NT2/D1 (cell line): ENCODE results near the gene KCNQ1.

Experiments
- DNase-seq: peaks from one replicate; pipeline ENCODE4 v3.0.0-alpha.2; 2011; ENCODE audit warnings: low read depth, low spot score
- H3K27me3 ChIP-seq: 2 replicates; pipeline ENCODE4 v1.6.0; 2011; ENCODE audit warnings: mild to moderate bottlenecking; ENCODE audit not compliant: insufficient read length, insufficient read depth
- H3K36me3 ChIP-seq: 2 replicates; pipeline ENCODE4 v1.6.1; 2011; ENCODE audit warnings: mild to moderate bottlenecking, low read length, mixed read lengths; ENCODE audit not compliant: insufficient read depth, insufficient read length
- H3K4me1 ChIP-seq: 2 replicates; pipeline ENCODE4 v1.5.1; 2011; ENCODE audit not compliant: insufficient read depth, insufficient read length
- H3K4me3 ChIP-seq: 2 replicates; pipeline ENCODE4 v1.5.1; 2011; ENCODE audit warnings: low read depth; ENCODE audit not compliant: insufficient read length
- H3K9ac ChIP-seq: 2 replicates; pipeline ENCODE4 v1.6.0; 2011; ENCODE audit warnings: low read depth; ENCODE audit not compliant: insufficient read length
- H3K9me3 ChIP-seq: 2 replicates; pipeline ENCODE4 v1.5.1; 2011; ENCODE audit warnings: mild to moderate bottlenecking, low read length; ENCODE audit not compliant: insufficient read depth
- SUZ12 ChIP-seq: IDR thresholded peaks from 2 replicates; pipeline ENCODE4 v1.6.1; 2011; ENCODE audit not compliant: insufficient read length, insufficient read depth; ENCODE audit errors: extremely low read depth
- YY1 ChIP-seq: IDR thresholded peaks from 2 replicates; pipeline ENCODE4 v1.6.1; 2011; ENCODE audit not compliant: insufficient read length, insufficient read depth
- ZNF274 ChIP-seq: IDR thresholded peaks from 2 replicates; pipeline ENCODE4 v1.6.1; 2011; ENCODE audit warnings: mild to moderate bottlenecking, low read depth, low read length

Gene KCNQ1

GRCh38 chr11:2675540-2675939, 230.7 kb downstream of the KCNQ1 start:
- no peak for DNase-seq
- TF ChIP-seq YY1 (no peak), ZNF274 (no peak), SUZ12 (no peak)
- Histone ChIP-seq H3K4me1 (peaks cover 4% of the 10 kb centered on the region), H3K36me3 (peaks cover 2% of the 10 kb centered on the region), H3K4me3 (no peak overlapping the region), H3K9me3 (no peaks in the 10 kb centered on the region), H3K9ac (no peak overlapping the region), H3K27me3 (peaks cover 3% of the 10 kb centered on the region)

DNA sequence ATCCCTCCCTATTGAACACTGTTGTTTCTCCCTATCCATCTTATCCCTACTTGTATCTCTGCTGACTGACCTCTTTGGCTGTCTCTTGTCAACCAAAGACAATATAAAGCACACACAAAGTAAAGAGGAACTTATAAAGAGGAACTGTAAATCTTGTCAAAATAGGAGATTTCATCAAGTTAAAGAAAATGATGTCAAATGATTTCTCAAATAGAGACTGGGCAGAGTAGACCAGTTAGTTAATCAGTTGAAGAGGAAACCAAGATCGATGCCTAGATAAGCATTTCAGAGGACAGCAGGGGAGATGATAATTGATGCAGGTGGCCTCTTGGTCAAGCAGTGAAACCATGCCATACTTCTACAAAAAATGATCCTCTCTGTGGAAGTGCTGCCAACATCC, 232.3 kb downstream of the KCNQ1 start:
- DNase-seq = no peak
- peaks cover 3% of the 10 kb centered on the region for H3K27me3 ChIP-seq
- TF ChIP-seq ZNF274 (no peak), YY1 (no peak), SUZ12 (no peak)

GRCh38 chr11:2678396-2678795, 233.6 kb downstream of the KCNQ1 start:
- no peaks in the 10 kb centered on the region for H3K9me3 ChIP-seq
- H3K27me3 ChIP-seq = no peaks in the 10 kb centered on the region
- no peak overlapping the region for H3K9ac ChIP-seq
- no peak overlapping the region for H3K4me3 ChIP-seq
- no peak for TF ChIP-seq ZNF274
- TF ChIP-seq YY1 = no peak
- no peak for TF ChIP-seq SUZ12
- peaks cover 13% of the 10 kb centered on the region for H3K4me1 ChIP-seq
- H3K36me3 ChIP-seq = peaks cover 4% of the 10 kb centered on the region
- no peak for DNase-seq

More for the DNA sequence above, 232.3 kb downstream of the KCNQ1 start:
- Histone ChIP-seq H3K9ac (no peak overlapping the region), H3K4me3 (no peak overlapping the region), H3K4me1 (peaks cover 4% of the 10 kb centered on the region), H3K36me3 (peaks cover 2% of the 10 kb centered on the region), H3K9me3 (no peaks in the 10 kb centered on the region)

- H3K9ac ChIP-seq = no peak overlapping the region
- H3K36me3 ChIP-seq = peaks cover 4% of the 10 kb centered on the region
- H3K4me3 ChIP-seq = no peak overlapping the region
- H3K27me3 ChIP-seq = no peaks in the 10 kb centered on the region
- H3K9me3 ChIP-seq = no peaks in the 10 kb centered on the region
- TF ChIP-seq YY1 (no peak), SUZ12 (no peak), ZNF274 (no peak)
- peaks cover 10% of the 10 kb centered on the region for H3K4me1 ChIP-seq
- DNase-seq = no peak
Observed at GRCh38 chr11:2679011-2679676, 234.3 kb downstream of the KCNQ1 start.

DNA sequence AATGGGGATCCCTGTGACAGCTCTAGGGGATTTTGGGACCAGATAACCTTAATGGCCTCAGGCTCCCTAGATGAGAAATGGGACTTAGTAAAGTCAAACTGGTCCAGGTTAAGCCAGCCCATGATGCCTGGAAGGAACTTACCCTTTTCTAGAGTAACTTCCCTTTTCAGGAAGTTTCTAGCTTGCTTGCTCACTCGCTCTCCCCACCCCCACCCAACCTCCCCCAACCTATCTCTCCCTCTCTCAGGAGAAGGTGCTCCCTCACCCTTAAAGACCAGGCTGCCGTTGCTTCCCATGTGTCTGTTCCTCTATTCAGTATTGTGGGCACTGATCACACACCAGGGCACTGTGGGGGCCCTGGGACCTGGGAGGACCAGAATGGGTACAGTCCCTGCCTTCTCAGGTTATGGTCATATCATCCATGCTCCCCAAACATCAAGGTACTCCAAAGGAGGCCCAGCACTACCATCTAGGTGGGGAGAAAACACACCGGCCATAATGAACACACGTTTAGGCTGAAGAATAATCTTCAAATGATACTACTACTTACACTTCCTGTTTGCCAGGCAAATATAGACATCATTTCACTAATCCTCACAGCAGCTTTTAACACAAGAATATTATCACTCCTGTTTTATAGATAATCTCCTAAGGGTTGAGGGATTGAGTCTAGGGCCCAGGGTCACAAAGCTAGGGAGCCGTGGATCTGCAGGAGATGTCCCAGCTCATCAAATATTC, 236.8 kb downstream of the KCNQ1 start:
- Histone ChIP-seq H3K4me1 (peaks cover 9% of the 10 kb centered on the region), H3K9ac (no peak overlapping the region), H3K9me3 (no peaks in the 10 kb centered on the region), H3K27me3 (no peaks in the 10 kb centered on the region), H3K4me3 (no peak overlapping the region), H3K36me3 (peaks cover 4% of the 10 kb centered on the region)
- DNase-seq = no peak
- TF ChIP-seq YY1 = no peak
- no peak for TF ChIP-seq SUZ12
- TF ChIP-seq ZNF274 = no peak

GRCh38 chr11:2683806-2684205, 239.0 kb downstream of the KCNQ1 start:
- Histone ChIP-seq H3K9ac (no peak overlapping the region), H3K4me3 (no peak overlapping the region), H3K27me3 (peaks cover 2% of the 10 kb centered on the region), H3K36me3 (peaks cover 4% of the 10 kb centered on the region), H3K9me3 (no peaks in the 10 kb centered on the region), H3K4me1 (peaks cover 27% of the 10 kb centered on the region)
- TF ChIP-seq YY1 (no peak), SUZ12 (no peak), ZNF274 (no peak)
- DNase-seq = no peak

DNA sequence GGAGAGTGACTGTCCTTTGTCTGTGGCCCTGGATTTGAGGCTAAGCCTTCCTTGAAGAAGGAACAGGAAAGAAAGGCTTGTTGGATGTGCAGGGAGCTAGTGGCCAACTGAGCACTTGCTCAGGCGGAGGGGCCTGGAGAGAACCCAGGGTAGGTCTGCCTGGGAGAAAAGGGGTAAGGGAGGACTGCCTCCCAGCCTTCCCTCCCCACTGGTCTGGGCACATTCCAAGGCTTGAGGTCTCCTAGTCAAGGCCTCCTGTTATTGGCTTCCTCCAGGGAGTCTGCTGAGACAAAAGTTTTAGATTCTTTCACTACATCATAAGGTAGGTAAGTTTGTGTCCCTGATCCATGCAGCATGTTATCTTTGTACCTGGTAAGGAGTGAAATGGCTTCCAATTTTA, 239.8 kb downstream of the KCNQ1 start:
- Histone ChIP-seq H3K4me1 (peaks cover 34% of the 10 kb centered on the region), H3K9me3 (no peaks in the 10 kb centered on the region), H3K4me3 (no peak overlapping the region), H3K27me3 (peaks cover 3% of the 10 kb centered on the region), H3K9ac (no peak overlapping the region), H3K36me3 (peaks cover 4% of the 10 kb centered on the region)
- TF ChIP-seq ZNF274 = no peak
- no peak for DNase-seq

GRCh38 chr11:2685051-2685450, 240.2 kb downstream of the KCNQ1 start:
- Histone ChIP-seq H3K9me3 (no peaks in the 10 kb centered on the region), H3K9ac (no peak overlapping the region), H3K4me1 (peaks cover 37% of the 10 kb centered on the region), H3K4me3 (no peak overlapping the region), H3K36me3 (peaks cover 4% of the 10 kb centered on the region), H3K27me3 (peaks cover 3% of the 10 kb centered on the region)
- no peak for DNase-seq
- TF ChIP-seq YY1 (no peak), ZNF274 (no peak), SUZ12 (no peak)
